ENCODE data around the gene ZNF358. TPM values are rescaled to one million over a fixed set of nuclear protein-coding genes. Genes with fewer than 3 reads are reported as not detected.

Gene ZNF358
- total and polyA plus RNA-seq, 11 donors: 49.3 to 159 (median 74.4) TPM

DNA sequence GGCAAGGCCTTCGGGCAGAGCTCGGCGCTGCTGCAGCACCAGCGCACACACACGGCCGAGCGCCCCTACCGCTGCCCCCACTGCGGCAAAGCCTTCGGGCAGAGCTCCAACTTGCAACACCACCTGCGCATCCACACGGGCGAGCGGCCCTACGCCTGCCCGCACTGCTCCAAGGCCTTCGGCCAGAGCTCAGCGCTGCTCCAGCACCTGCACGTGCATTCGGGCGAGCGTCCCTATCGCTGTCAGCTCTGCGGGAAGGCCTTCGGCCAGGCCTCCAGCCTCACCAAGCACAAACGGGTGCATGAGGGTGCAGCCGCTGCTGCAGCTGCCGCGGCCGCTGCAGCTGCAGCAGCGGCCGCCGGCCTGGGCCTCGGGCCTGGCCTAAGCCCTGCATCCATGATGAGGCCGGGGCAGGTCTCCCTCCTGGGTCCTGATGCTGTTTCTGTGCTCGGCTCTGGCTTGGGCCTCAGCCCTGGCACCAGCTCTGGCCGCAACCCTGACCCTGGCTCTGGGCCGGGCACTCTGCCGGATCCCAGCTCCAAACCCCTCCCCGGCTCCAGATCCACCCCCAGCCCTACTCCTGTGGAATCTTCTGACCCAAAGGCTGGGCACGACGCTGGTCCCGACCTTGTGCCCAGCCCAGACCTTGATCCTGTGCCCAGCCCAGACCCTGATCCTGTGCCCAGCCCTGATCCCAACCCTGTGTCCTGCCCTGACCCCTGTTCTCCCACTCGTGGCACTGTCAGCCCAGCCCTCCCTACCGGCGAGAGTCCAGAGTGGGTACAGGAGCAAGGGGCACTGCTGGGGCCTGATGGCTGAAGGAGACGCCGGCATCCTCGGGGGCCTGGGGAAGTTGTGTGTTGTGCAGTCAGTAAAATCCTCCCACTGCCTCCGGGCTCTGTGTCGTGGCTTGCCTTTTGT is 4.5 kb downstream of the ZNF358 start:
- H3K27me3 ChIP-seq: no peaks in the 10 kb centered on the region
- peaks cover 0 to 26% (median 11%) of the 10 kb centered on the region in 9 donors for H3K36me3 ChIP-seq
- no peak overlapping the region for H3K27ac ChIP-seq
- TF ChIP-seq POLR2A (IDR thresholded peaks at IDR 0.05) (no peak), CTCF (IDR thresholded peaks at IDR 0.05) (no peak)
- intact Hi-C loops (cut with DNase I): loop anchor here in 4 of 10 donors (5.0 to 10.0 kb wide), 2 partner anchors 33 to 126 kb away; partner anchors contain the start of gene PEX11G (in 3 of the 4)
- DNase-seq (no peak), ATAC-seq (no peak)
- H3K4me1 ChIP-seq: peaks cover 0 to 46% (median 29%) of the 10 kb centered on the region in 12 donors
- WGBS, 4 donors: 88 to 91% (median 88%) methylated on average over 34 to 51 of the region's 51 CpGs
- no peak overlapping the region for H3K4me3 ChIP-seq
- H3K9me3 ChIP-seq: no peaks in the 10 kb centered on the region

DNA sequence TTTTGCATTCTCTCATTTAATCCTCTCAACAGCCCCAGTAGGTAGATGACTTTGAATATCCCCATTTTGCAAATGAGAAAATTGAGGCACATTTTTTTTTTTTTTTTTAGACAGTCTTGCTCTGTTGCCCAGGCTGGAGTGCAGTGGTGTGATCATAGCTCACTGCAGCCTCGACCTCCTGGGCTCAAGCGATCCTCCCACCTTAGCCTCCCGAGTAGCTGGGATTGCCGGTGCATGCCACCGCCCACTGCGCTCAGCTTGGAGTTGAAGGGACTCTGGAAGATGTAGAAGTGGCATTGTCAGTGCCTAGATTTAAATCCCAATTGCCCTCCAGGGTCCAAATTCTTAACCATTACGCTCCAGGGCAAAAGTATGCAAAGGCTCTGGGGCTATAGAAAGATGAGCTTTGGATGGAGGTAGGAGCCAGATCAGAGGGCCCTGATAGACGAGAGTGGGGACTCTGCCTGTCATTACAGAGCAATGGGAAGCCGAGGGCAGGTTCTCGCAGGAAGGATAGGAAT is 5.7 kb downstream of the ZNF358 start:
- intact Hi-C loops (cut with DNase I): loop anchor here in 4 of 10 donors (1.0 to 10.0 kb wide), 3 partner anchors 13 to 127 kb away; partner anchors contain the start of gene PEX11G (in 3 of the 4)
- Histone ChIP-seq H3K4me3 (peak overlapping the region in 10 of 12 donors; percentile 67 to 97 (median 84)), H3K36me3 (peaks cover 0 to 36% (median 18%) of the 10 kb centered on the region in 9 donors), H3K4me1 (peaks cover 0 to 47% (median 23%) of the 10 kb centered on the region in 12 donors), H3K9me3 (no peaks in the 10 kb centered on the region), H3K27ac (peak overlapping the region in 10 of 12 donors; percentile 28 to 84 (median 68)), H3K27me3 (no peaks in the 10 kb centered on the region)
- TF ChIP-seq CTCF (IDR thresholded peaks at IDR 0.05): no peak
- TF ChIP-seq POLR2A (IDR thresholded peaks at IDR 0.05): no peak
- ATAC-seq (no peak), DNase-seq (peak in 1 of 5 donors; percentile 15)
- WGBS, 4 donors: 43 to 56% (median 49%) methylated on average over 10 of the region's 10 CpGs

GRCh38 chr19:7522072-7522922 is 6.4 kb downstream of the ZNF358 start, which contains the start of gene MCOLN1:
Gene MCOLN1 (plus strand): TSS chr19:7522624. CDS start chr19:7522751, 127 bp downstream.
- H3K36me3 ChIP-seq: peaks cover 0 to 43% (median 25%) of the 10 kb centered on the region in 9 donors
- TF ChIP-seq POLR2A (IDR thresholded peaks at IDR 0.05) (peak in 1 of 2 donors; percentile 83), CTCF (IDR thresholded peaks at IDR 0.05) (no peak)
- ATAC-seq (peak; percentile 92 to 98 (median 92)), DNase-seq (peak; percentile 99 to 100 (median 100))
- peak within 1 kb of the TSS; percentile 67 to 97 (median 86) for H3K4me3 ChIP-seq
- WGBS, 4 donors: 0 to 1% (median 1%) methylated on average over 18 to 65 of the region's 65 CpGs
- peak within 1 kb of the TSS in 11 of 12 donors; percentile 28 to 84 (median 66) for H3K27ac ChIP-seq
- intact Hi-C loops (cut with DNase I): loop anchor here in 4 of 10 donors (1.0 to 10.0 kb wide), 3 partner anchors 12 to 127 kb away; partner anchors contain the start of gene PEX11G (in 3 of the 4)
- H3K27me3 ChIP-seq: no peaks in the 10 kb centered on the region
- no peaks in the 10 kb centered on the region for H3K9me3 ChIP-seq
- peaks cover 0 to 41% (median 18%) of the 10 kb centered on the region in 12 donors for H3K4me1 ChIP-seq
